GM18858 (cell line): ENCODE data around the gene ATP13A1.

Experiments
- ATAC-seq: cut with Tn5 transposase; IDR thresholded peaks from one replicate; pipeline ENCODE4 v1.9.1; 2021; ENCODE audit not compliant: unreplicated experiment

ATP13A1 gene

DNA sequence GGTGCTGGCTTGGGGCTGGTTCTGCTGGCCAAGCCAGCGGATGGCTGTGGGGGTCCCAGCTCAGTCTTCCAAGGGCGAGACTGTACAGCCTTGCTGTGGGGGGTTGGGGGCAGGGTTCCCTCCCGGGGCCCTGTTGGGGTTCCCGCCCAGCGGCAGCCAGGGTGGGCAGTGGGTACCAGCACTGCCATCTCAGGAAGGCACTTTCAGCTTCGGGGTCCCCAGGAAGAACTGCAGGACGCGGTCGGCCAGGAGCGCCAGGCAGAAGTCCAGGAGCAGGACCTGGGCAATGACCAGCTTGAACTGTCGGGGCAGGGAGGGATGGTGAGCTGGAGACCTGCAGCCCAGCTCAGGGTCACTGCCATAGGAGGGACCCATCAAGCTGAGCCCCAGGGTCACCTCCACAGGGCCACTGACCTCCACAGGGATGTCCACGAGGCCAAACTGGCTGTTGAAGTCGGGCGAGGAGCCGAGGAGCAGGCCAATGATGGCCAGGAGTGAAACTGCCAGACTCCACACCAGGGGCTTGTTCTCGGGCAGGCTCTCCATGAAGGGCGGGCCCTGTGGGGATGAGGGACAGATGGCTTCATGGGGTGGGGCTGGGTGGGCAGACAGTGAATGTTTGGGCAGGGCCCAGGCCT is 18.1 kb downstream of the ATP13A1 start:
- ATAC-seq: no peak

DNA sequence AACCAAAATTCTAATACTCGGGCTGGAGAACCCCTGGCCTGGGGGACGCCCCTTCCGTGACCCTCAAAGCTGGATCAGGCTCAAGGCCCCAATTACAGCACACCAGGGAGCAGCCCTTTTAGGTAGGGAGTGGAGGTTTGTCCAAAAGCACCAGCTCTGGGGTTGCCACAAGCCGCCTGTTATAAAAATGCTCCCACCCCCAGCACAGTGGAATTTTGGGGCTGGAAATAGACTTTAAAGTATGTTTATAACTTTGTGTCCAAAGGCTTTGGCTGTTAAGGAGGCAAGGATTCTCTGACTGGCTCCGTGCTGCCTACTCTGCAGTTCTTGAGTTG is 19.5 kb downstream of the ATP13A1 start:
- no peak for ATAC-seq

DNA sequence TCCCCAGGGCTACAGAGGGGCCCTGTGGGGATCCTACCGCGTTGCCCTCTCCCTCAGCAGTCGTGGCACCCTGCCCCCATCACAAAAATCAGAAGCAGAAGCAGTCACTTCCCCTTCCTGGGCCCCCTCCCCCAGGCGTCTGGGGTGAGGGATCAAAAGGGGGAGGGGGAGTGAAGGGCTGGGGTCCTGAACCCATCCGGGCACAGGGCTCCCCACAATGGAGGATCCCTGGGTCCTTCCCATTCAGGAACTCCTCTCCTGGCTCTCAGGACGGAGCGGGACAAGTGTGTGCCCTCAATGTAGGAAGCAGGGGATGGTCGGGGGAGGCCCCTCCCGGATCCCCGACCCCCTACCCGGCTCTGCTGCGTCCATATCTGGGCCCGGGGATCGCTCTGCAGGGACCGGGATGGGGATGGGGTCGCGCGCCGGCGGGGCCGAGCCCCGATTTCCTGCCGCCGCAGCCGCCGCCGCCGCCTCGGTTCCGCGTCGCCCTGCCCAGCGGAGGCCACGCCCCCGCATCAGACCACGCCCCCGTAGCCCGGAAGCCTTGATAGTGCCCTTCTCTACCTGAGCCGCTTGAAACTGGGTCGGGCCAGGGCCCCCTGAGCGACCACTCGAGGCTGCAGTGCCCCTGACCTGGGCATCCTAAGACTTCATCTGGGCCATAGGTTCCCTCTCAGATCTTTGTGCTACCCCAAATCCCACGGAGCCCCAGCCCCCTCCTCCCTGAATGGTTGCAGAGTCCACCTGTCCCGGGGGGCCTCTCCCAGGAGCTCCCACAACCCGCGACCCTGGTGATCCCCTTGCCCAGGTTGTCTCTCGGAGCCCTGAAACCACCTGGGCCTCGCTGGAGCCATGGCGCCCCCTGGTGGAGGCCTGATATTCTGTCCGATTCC is 20.1 kb downstream of the ATP13A1 start, which contains the start of gene GMIP:
Gene GMIP (minus strand): TSS at position 500 of the 896 bp plus-strand sequence. CDS start 128 bp downstream, at position 372.
- ATAC-seq: no peak

DNA sequence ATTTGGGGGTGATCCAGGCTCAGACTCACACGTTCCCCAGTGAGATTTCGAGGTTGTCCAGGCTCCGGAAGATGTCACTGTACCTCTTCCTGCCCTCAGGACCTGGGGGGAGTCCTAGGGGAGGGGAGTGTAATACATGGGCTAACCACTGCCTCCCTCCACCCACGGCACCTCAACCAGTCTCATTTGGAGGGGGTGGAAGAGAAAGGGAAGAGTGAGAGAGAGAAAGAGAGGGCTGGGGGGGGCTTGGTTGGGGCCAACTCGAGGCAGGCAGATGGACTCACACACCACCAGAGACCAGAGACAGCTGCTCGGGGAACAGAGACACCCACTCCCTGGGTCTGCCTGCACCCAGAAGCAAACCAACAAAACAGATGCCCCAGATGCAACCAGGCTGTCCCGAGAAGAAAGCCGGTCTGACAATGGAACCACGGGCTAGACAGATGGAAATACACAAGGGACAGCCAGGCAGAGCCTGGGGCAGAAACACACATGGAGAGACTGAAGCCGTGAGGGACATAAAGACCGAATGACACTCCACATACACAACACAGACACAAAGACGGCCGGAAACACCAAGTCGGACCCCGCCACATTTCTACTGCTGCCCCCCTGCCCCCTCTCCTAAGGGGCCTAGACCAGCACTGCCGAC is 20.8 kb downstream of the ATP13A1 start:
- ATAC-seq: no peak

DNA sequence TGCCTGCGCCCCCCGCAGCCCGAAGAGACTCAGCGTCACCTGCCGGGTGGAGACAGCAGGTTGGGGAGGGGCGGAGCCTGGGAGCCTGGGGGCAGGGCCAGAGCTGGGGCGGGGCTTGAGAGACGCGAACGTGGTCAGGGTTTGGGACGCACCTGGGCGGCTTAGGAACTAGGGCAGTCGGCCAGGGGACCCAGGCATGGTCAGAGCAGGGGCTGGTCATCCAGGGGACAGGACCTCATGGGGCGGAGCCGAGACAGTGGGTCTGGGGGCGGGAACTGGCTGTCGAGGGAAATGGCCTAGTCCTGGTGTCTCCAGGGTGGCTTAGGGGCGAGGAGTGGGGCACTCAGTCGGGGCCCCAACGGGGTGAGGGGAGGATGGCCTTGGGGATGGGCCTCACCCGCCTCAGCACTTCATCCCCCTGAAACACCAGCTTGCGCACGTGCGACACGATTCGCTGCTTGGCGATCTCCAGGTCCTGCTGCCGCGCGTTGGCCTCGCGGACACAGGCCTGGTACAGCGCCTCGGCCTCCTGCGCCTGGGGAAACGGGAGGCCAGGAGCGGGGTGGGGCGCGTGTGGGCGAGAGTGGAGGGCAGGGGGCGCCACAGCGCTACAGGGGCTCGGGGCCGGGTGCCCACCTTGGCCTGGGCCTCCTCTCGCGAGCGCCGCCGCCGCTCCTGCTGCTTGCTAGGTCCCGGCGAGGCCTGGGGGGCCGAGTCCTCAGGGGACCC is 25.8 kb downstream of the ATP13A1 start:
- no peak for ATAC-seq

DNA sequence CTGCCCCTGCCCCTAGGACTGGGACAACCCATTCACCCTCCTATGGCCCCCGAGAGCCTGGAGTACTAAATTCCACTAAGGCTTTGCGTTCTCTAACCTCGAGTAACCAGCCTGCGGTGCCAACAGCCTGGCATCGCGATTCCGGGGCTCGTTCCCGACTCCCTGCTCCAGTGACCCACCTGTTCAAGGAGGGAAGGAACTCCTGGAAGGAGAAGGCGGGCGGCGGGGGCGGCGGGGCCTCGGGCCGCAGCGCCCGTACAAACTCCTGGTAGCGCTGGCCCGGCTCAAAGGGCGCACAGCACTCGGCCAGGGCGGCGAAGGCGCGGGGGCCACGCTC is 26.3 kb downstream of the ATP13A1 start:
- ATAC-seq: no peak

DNA sequence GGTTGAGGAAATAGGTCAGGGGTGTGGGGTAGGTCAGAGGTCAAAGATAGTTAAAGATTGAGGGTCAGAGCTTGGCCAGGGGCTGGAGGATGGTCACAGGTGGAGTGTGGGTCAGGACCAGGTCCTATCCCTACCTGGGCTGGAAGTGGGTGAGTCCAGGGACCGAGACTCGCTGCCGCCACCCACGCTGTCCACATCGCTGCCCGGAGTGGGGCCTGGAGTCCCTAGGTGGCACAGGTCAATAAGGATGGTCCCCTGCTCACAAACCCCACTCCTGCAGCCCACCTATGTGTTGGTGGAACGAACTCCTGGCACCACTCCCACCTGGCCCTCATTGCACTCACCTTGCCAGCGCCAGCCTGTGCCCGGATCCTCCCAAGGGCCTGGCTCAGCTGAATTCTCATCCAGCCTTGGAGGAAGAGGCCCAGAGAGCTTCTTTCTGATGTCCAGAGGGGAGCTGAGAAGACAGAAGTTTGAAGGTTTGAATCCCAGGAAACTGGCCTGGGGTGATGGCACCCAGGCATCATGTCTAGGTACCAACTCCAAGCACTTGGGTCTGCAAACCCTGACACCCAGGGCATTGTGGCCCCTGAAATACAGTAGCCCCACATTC is 26.8 kb downstream of the ATP13A1 start:
- no peak for ATAC-seq

DNA sequence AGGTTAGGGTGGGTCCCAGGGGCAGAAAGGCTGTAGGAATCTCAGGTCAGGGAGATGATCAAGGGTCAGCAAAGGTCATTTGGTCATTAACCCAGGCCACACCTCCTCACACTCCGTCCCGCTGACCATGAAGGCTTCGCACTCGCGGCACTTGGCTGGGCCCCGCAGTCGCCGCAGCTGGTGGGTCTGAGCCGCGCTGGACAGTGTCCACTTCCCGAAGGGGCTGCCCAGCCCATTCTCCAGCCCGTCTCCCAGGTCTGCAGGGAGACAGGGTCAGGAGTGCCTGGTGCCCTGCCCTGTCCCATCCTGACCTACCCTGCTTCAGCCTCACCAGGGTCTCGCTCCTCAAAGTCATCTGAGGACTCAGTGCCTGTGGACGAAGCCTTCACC is 28.2 kb downstream of the ATP13A1 start:
- ATAC-seq: no peak

DNA sequence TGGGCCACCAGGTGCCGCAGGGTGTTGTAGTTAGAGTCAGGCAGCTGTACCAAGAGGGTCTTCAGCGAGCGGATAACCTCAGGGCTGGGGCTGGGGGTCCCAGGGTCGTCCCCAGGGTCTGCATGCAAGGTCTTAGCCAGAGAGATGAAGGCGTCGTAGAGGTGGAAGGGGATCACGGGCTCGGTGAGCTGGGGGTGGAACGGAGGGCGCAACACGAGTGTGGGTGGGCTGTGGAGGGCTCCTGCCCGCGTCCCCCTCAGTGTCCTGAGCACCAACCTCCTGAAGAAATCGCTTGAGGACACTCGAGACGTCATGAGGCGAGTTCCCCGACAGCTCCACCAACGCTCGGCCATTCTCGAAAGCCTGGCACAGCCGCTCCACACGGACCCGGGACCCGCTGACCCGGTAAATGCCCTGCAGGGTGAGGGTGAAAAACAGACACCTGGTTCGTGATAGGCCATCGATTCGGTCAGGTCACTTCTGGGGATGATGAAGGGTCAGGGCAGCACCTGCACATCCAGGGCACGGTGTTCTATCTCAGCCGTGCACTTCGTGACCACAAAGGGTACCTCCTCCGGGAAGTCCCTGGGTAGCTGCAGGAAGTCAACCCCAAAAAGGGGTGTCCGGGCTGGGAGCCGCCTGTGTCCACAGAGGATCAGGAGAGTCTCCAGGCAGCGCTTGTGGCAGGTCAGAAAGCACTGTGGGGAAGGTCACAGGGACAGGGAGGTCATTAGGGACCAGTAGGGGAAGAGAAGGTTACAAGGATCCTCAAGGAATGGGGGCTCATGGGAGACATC is 28.8 kb downstream of the ATP13A1 start:
- ATAC-seq: no peak

DNA sequence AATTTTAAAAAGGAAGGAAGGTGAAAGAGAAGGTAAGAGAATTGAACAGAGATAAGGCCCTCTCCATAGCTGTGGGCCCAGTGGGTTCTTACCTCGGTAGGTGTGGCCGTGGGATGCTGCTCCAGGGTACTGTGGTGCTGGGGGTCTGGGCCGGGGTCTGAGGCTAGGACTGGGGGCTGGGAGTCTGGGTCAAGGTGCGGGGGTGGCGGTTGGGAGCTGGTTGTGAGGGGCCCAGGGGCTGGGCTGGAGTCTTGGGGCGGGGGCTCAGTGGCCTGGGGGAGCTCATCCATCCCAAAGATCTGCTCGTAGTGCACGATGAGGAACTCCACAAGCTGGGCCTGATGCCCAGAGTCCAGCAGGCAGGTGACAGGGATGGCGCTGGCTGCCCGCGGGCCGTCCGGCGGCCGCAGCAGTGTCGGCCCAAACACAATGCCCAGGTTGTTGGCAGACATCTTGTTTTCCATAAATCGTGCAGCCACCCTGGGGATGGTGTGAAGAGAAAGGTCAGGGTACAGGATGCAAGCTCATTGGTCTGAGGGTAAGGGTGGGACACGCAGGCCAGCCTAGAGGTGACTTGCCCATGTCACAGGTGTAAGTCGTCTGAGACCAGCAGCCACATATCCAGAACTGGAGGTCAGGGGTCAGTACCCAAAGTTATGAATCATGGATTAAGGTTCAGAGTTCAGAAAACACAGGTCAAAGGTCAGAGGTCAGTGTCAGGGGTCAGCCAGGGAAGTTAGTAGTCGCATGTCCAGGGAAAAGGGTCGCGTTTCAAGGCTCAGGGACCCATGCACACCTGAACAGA is 29.6 kb downstream of the ATP13A1 start:
- ATAC-seq: no peak

DNA sequence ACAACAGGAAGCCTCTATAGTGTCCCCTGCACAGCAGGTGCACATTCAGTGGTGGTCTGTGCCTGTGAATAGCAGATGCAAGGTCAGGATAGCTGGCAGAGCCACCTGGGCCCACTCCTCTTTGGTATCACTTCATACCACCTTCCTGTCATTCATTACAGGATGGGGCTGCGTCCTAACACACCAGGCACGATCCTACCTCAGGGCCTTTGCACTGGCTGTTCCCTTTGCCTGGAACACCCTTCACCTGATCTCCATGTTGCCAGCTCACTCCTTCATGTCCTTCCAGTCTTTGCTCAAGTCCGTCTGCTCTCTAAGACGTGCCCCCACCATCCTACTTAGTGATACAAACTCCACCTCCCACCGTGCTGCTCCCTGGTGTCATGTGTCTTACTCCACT is 30.8 kb downstream of the ATP13A1 start:
- ATAC-seq: no peak

DNA sequence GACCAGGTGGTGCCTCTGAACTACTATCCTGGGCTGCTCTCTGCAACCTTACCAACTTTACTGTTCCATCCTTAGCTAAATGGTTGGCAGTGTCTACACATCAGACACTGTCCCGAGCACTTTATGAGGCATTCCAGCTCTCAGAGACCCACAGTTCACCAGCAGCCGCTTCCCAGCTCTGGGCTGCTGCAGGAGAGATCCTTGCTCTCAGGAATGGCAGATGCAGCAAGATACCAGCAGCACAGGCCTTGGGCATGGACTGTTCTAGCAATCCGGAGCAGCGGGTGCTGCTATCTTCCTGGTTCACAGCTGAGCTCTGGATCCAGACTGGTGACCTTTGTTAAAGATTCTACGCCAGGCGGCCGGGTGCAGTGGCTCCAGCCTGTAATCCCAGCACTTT is 32.1 kb downstream of the ATP13A1 start:
- ATAC-seq: no peak

DNA sequence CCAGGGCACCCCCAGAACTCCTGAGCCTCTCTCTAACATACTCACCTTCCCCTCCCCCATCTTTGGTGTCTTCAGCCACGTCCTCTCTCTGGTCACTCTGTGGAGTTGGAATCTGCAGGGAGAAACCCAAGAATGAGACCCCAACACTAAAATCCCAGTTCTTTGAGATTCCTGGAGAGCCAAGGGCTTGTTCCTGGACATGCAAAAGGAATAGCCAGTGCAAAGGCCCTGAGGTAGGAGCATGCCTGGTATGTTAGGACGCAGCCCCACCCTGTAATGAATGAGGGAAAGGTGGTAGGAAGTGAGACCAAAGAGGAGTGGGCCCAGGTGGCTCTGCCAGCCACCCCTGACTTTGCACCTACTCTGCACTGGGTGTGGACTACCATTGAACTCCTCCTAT is 33.0 kb downstream of the ATP13A1 start:
- no peak for ATAC-seq

DNA sequence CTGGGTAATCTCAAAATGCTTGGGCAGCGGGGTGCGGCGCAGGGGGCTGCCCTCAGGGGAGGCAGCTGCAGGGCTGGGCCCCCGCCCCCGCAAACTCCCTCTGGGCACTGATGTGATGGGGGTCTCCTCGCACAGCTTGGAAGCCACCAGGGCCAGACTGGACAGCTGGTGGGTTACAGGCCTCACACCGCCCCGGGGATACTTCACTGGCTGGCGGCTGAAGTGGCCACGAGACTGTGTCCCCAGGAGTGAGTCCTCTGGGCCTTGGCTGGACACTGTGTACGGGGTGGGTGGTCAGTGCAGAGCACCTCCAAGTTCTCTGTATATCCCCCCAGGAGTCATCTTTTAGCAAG is 33.4 kb downstream of the ATP13A1 start:
- no peak for ATAC-seq

DNA sequence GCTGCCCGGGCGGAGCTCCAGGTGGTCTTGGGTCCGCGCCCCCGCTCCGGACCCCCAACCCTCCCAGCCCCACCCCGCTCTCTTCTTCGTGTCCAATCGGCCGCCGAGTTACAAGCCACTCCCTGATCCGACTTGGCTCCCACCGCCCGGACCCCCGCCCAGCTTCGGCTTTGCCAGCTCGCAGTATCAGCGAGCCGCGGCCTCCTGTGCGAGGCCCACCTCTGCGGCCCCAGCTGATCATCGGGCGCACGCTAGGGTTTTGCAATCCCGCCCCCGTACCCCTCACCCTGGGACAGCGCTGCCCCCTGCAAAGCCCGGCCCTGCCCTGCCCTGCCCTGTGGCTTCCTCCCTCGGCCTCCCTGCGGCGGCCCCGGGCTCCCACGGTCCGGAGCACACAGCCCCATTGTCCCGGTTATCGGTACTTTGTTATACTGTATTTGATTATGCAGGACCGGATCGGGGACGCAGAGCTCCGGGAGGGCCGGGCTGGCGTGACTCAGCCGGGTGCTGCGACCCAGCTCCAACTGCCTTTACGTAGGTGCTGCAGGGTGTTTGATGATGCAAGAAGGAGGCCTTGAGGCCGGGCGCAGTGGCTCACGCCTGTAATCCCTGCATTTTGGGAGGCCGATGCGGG is 34.9 kb downstream of the ATP13A1 start:
- no peak for ATAC-seq

DNA sequence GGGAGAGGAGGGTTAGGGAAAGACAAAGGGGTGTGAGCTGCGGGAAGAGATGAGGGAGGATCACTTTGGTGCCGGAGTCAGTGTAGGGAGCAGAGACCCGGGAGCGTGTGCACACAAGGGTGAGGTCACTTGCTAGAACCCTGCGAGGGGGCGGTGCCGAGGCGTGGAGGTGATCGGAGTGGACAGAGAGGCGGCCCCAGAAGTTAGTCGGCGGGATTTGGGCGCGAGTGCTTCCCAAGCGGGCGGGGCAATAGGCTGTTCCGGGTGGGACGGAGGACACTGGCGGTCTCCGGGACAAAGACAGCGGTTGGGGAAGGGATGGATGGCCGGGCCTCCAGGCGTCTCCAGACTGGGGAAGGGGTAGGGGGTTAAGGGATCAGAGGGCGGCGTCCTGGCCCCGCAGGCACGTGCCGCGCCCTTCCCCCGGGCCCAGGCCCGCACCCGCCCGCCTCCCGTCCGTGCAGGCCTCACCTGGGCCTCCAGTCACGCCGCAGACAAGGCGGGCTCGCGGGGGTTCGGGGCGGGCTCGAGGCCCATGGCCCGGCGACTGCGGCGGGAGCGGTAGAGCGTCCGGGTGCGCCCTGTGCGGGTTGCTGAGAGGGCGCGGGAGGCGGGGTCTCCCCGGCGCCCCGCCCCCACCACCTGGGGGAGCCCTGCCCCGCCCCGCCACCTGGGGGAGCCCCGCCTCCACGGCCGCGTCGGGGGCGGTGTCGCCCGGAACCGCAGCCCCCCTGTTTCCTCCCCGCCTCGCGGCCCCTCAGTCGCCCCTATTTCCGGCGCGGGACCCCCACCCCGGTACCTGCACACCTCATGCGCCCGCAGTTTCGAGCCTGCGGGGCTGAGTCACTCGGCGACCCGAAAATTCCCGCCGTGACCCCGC is 35.6 kb downstream of the ATP13A1 start, which contains the start of gene LPAR2:
Gene LPAR2 (minus strand): TSS at position 600 of the 880 bp plus-strand sequence. CDS start 945 bp downstream, outside the sequence.
- no peak for ATAC-seq

DNA sequence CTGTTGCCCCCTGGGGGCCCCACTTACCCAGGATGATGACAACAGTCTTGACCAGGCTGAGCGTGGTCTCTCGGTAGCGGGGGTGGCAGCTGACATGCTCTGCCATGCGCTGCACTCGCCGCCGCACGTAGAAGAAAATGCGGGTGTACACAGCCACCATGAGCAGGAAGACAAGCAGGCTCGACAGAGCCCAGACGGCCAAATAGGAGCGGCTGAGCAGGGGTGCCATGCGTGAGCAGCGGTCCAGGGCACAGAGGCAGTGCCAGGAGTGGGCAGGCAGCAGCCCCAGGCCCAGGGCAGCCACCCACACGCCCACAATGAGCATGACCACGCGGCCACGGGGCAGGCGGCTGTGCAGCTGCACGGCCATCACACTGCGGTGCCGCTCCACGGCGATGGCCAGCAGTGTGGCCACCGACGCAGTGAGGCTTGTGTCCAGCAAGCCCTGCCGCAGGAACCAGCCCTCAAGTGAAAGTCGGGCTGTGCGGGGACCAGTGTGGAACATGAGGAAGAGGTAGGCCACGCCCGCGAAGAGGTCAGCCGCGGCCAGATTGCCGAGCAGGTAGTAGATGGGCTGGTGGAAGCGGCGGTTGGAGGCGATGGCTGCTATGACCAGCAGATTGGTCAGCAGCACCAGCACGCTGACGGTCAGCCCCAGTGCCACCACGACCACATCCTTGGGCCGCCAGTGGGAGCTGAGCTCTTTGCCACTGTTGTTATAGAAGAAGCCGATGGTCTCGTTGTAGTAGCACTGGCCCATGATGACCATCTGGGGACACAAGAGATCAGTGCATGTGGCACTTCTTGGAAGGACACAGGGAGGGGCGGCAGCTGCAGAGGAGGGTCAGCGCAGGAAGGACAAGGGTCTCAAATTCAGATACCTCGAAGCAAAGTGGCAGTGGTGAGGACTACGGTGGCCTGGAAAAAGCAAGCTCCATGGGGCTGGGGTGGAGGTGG is 36.7 kb downstream of the ATP13A1 start:
- ATAC-seq: no peak
